B cell (primary cell): ENCODE measurements around the gene ATP6V1B1. TPM values are rescaled to one million over a fixed set of nuclear protein-coding genes. Genes with fewer than 3 reads are reported as not detected.

Experiments used
- ATAC-seq: fragments of 200-7000 bp; cut with Tn5 transposase; one replicate; pipeline ENCODE4 v1.10.0; 2021; ENCODE audit warnings: low read depth, mild to moderate bottlenecking, moderate number of reproducible peaks, moderate library complexity
- CTCF ChIA-PET: fragments of 350-600 bp; sonication (Branson Sonifier 250); formaldehyde crosslinking; loops from one replicate; lab custom pipeline; 2021; ENCODE audit warnings: antibody characterized with exemption, inconsistent platforms; lab: Charles Lee
- POLR2A ChIA-PET: fragments of 350-600 bp; sonication (Branson Sonifier 250); formaldehyde crosslinking; loops from one replicate; lab custom pipeline; 2021; ENCODE audit warnings: antibody characterized with exemption; lab: Charles Lee
- DNase-seq: peaks from one replicate; pipeline ENCODE4 v3.0.0; 2013
- H2AFZ ChIP-seq: 2 replicates; pipeline ENCODE4 v1.6.1; 2012; ENCODE audit warnings: mild to moderate bottlenecking, low read depth, low read length; ENCODE audit not compliant: insufficient read depth, poor library complexity, severe bottlenecking
- H3K27ac ChIP-seq, 2 donors: 1 replicate in 1 of 2; 2 replicates in 1 of 2; pipeline ENCODE4 v1.5.1; 2012 to 2013; ENCODE audit warnings: low read length in 2 of 2, mild to moderate bottlenecking in 2 of 2, moderate library complexity in 1 of 2
- H3K27me3 ChIP-seq, 4 experiments: fragments of 200-600 bp in 1 of 4; sonication (generic) in 1 of 4; replicated peaks in 1 of 4; 1 replicate in 2 of 4; 2 replicates in 2 of 4; pipeline versions ENCODE4 v1.6.1 to v1.7.0; 2013 to 2016; ENCODE audit warnings: low read length in 3 of 4, mild to moderate bottlenecking in 2 of 4, mixed read lengths in 1 of 4, moderate library complexity in 1 of 4; ENCODE audit not compliant: insufficient read depth in 4 of 4, control insufficient read depth in 3 of 4; ENCODE audit errors: control extremely low read depth in 1 of 4
- H3K36me3 ChIP-seq, 2 experiments: replicated peaks in 1 of 2; 1 replicate in 1 of 2; 2 replicates in 1 of 2; pipeline versions ENCODE4 v1.6.1 to v1.7.1; 2013; ENCODE audit warnings: low read length in 1 of 2; ENCODE audit not compliant: insufficient read depth in 2 of 2, control insufficient read depth in 1 of 2; ENCODE audit errors: control extremely low read depth in 1 of 2, extremely low read depth in 1 of 2
- H3K4me1 ChIP-seq, 2 donors: fragments of 200-600 bp in 1 of 2; sonication (generic) in 1 of 2; 1 replicate in 1 of 2; 2 replicates in 1 of 2; pipeline versions ENCODE4 v1.5.1 to v1.6.1; 2013 to 2017; ENCODE audit warnings: low read length in 2 of 2; ENCODE audit not compliant: control insufficient read depth in 2 of 2, insufficient read depth in 2 of 2
- H3K4me2 ChIP-seq: replicated peaks from 2 replicates; pipeline ENCODE3; 2012; ENCODE audit warnings: mild to moderate bottlenecking, low read depth, low read length; ENCODE audit not compliant: poor library complexity, severe bottlenecking
- H3K4me3 ChIP-seq, 5 experiments: fragments of 200-600 bp in 1 of 5; sonication (generic) in 1 of 5; 1 replicate in 3 of 5; 2 replicates in 2 of 5; pipeline versions ENCODE4 v1.5.1 to v1.7.0; 2011 to 2016; ENCODE audit warnings: low read length in 4 of 5, mild to moderate bottlenecking in 4 of 5, low read depth in 2 of 5, control low read depth in 1 of 5, moderate library complexity in 1 of 5; ENCODE audit not compliant: insufficient read depth in 1 of 5; ENCODE audit errors: control extremely low read depth in 1 of 5, extremely low read depth in 1 of 5
- H3K79me2 ChIP-seq: fragments of 200-600 bp; sonication (generic); one replicate; pipeline ENCODE4 v1.6.0; 2016; ENCODE audit warnings: low read length; ENCODE audit not compliant: control insufficient read depth, insufficient read depth
- H3K9ac ChIP-seq: fragments of 200-600 bp; sonication (generic); 2 replicates; pipeline ENCODE4 v1.6.1; 2017; ENCODE audit warnings: mild to moderate bottlenecking, low read length, moderate library complexity
- H3K9me3 ChIP-seq, 3 donors: one replicate each; pipeline versions ENCODE4 v1.6.1 to v1.7.1; 2013; ENCODE audit warnings: low read length in 2 of 3; ENCODE audit not compliant: control insufficient read depth in 2 of 3, insufficient read depth in 1 of 3; ENCODE audit errors: control extremely low read depth in 1 of 3
- H4K20me1 ChIP-seq: 2 replicates; pipeline ENCODE4 v1.6.0; 2012; ENCODE audit warnings: mild to moderate bottlenecking, low read length; ENCODE audit not compliant: insufficient read depth, control insufficient read depth, poor library complexity, severe bottlenecking
- H3K27ac Mint-ChIP-seq: one replicate; pipeline ENCODE4 v1.8.0; 2021; ENCODE audit warnings: mixed read lengths
- H3K27me3 Mint-ChIP-seq: one replicate; pipeline ENCODE4 v1.8.0; 2021; ENCODE audit warnings: mixed read lengths
- H3K4me1 Mint-ChIP-seq: one replicate; pipeline ENCODE4 v1.8.0; 2021; ENCODE audit warnings: mixed read lengths
- H3K4me3 Mint-ChIP-seq: one replicate; pipeline ENCODE4 v1.8.0; 2021; ENCODE audit warnings: mixed read lengths
- H3K9me3 Mint-ChIP-seq: one replicate; pipeline ENCODE4 v1.8.0; 2022; ENCODE audit warnings: mixed read lengths; ENCODE audit not compliant: insufficient read depth
- EZH2 ChIP-seq: IDR thresholded peaks from 2 replicates; pipeline ENCODE4 v1.6.1; 2012; ENCODE audit warnings: borderline replicate concordance, low read depth, mild to moderate bottlenecking, moderate library complexity, low read length; ENCODE audit not compliant: insufficient read depth, poor library complexity, severe bottlenecking
- WGBS: methylation state at CpG from one replicate; pipeline ENCODE4 v1.1.5; 2013; ENCODE audit warnings: missing lambda C conversion rate; ENCODE audit not compliant: insufficient coverage; 5-methylcytosine and 5-hydroxymethylcytosine counted together
- intact Hi-C: fragments of 100-400 bp; cut with micrococcal nuclease; formaldehyde crosslinking; loops from one replicate; pipeline ENCODE4 v1.10.0; 2022
- polyA plus RNA-seq: library from polyadenylated mRNA; depleted of rRNA; stranded (reverse); fragments of >200 nt; gene quantifications from 2 replicates; pipeline ENCODE4 v1.2.3, GENCODE V29; 2012
- total RNA-seq, 2 donors: library from RNA; stranded (reverse); fragments of 120-200 nt in 1 of 2; gene quantifications; 1 replicate in 1 of 2; 2 replicates in 1 of 2; pipeline versions ENCODE4 v1.2.3 to v1.2.4, GENCODE V29; 2013 to 2022
- TF ChIP-seq, protein P1 (sequence below): fragments of 200-600 bp; IDR thresholded peaks from one replicate; pipeline ENCODE4 v1.8.0; 2022; ENCODE audit warnings: antibody characterized with exemption, mild to moderate bottlenecking

ATP6V1B1 gene
- total and polyA plus RNA-seq, 2 donors (not counting 1 experiment from before 2014, with no cell fraction given) = not detected

DNA sequence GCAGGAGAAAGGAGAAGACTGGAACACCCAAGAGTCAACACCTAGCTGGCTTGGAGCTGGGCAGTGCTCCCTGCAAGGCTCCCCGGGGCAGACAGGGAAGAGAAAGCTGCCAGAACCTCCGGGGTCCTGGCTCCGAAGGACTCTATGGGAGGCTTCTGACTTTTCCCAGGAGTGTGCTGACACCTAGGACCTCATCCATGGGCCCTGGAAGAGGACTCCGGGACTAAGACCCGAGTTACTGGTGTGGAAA, 37.8 kb upstream of the ATP6V1B1 start:
- H3K79me2 ChIP-seq = no peaks in the 10 kb centered on the region
- H3K4me1 ChIP-seq = peaks cover 22 to 29% of the 10 kb centered on the region in 2 donors
- CTCF ChIA-PET = no interaction called here
- Mint-ChIP-seq H3K27ac (no peak overlapping the region), H3K4me3 (no peak overlapping the region), H3K4me1 (peaks cover 27% of the 10 kb centered on the region), H3K27me3 (peaks cover 84% of the 10 kb centered on the region), H3K9me3 (no peaks in the 10 kb centered on the region)
- H3K27me3 ChIP-seq = peaks cover 0 to 91% (median 40%) of the 10 kb centered on the region in 4 experiments
- no peak overlapping the region for H2AFZ ChIP-seq
- WGBS = 11% methylated on average over 5 of the region's 5 CpGs
- intact Hi-C loops = no loop called here
- POLR2A ChIA-PET = no interaction called here
- H4K20me1 ChIP-seq = no peaks in the 10 kb centered on the region
- H3K36me3 ChIP-seq = no peaks in the 10 kb centered on the region
- H3K4me3 ChIP-seq = no peak overlapping the region
- H3K4me2 ChIP-seq = no peak overlapping the region
- no peak overlapping the region for H3K9ac ChIP-seq
- TF ChIP-seq, protein P1, sequence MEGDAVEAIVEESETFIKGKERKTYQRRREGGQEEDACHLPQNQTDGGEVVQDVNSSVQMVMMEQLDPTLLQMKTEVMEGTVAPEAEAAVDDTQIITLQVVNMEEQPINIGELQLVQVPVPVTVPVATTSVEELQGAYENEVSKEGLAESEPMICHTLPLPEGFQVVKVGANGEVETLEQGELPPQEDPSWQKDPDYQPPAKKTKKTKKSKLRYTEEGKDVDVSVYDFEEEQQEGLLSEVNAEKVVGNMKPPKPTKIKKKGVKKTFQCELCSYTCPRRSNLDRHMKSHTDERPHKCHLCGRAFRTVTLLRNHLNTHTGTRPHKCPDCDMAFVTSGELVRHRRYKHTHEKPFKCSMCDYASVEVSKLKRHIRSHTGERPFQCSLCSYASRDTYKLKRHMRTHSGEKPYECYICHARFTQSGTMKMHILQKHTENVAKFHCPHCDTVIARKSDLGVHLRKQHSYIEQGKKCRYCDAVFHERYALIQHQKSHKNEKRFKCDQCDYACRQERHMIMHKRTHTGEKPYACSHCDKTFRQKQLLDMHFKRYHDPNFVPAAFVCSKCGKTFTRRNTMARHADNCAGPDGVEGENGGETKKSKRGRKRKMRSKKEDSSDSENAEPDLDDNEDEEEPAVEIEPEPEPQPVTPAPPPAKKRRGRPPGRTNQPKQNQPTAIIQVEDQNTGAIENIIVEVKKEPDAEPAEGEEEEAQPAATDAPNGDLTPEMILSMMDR = no peak
- no peak for TF ChIP-seq EZH2
- ATAC-seq (no peak), DNase-seq (no peak)
- peaks cover 0 to 11% (median 0%) of the 10 kb centered on the region in 3 donors for H3K9me3 ChIP-seq
- no peak overlapping the region for H3K27ac ChIP-seq

DNA sequence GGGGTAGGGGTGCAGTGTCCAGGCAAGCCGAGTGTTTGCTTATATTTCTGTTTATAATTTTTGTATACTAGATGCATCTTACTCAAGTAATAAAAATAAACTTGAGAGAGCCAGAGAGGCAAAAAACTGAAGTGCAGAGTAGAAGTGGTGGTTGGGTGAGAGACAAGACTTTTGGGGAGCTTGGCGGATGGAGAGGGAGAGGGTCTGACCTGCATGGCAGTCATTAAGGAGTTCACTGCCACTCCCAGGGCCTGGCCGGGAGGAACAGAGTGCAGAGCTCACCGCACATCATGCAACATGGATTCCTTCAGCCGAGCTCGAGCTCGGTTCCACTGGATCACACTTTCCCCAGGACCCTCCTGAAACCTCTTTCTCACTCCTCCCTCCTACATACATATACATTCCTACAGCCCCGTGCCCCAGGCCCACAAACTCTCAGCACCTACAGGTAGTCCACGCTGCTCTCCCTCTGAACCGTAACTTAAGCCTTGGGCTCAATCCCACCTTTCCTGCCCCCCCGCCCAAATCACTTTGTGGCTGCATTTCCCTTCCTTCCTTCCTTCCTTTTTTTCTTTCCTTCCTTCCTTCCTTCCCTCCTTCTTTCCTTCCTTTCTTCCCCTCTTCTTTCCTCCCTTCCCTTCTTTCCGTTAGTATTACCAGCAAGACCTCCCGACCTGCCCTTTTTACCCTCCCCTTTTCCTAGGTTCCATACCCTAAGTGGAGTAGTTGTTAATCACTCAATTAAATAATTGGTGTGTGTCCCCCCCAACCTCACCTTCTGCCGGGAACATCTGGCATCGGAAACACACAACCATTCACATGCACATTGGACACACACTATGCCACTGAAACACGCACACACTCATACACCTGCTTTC, 37.1 kb upstream of the ATP6V1B1 start:
- Mint-ChIP-seq H3K27me3 (peaks cover 86% of the 10 kb centered on the region), H3K9me3 (no peaks in the 10 kb centered on the region), H3K27ac (no peak overlapping the region), H3K4me1 (peaks cover 27% of the 10 kb centered on the region), H3K4me3 (no peak overlapping the region)
- intact Hi-C loops = no loop called here
- ChIA-PET POLR2A (no interaction called here), CTCF (no interaction called here)
- Histone ChIP-seq H2AFZ (no peak overlapping the region), H3K9me3 (peaks cover 0 to 12% (median 0%) of the 10 kb centered on the region in 3 donors), H3K9ac (no peak overlapping the region), H3K79me2 (no peaks in the 10 kb centered on the region), H3K4me1 (peaks cover 22 to 29% of the 10 kb centered on the region in 2 donors), H3K27me3 (peaks cover 0 to 95% (median 43%) of the 10 kb centered on the region in 4 experiments), H3K4me2 (no peak overlapping the region), H4K20me1 (no peaks in the 10 kb centered on the region), H3K27ac (no peak overlapping the region), H3K4me3 (no peak overlapping the region), H3K36me3 (no peaks in the 10 kb centered on the region)
- ATAC-seq = no peak
- TF ChIP-seq, protein P1 = no peak
- WGBS = 16% methylated on average over 12 of the region's 16 CpGs
- DNase-seq = peak; percentile 16
